DMS153 treated with DMSO at 0.1 percent for 48 hours (cell line): ENCODE results near the gene SEC24C.
"Not testable (repeated sequence)": the region's sequence is repeated elsewhere in the genome, so short reads cannot be mapped to it uniquely, and the experiment has no call there.

Source experiments
- DNase-seq: peaks from one replicate; lab custom pipeline; 2025; ENCODE audit not compliant: unreplicated experiment; lab: John Stamatoyannopoulos, UW

Gene SEC24C

DNA sequence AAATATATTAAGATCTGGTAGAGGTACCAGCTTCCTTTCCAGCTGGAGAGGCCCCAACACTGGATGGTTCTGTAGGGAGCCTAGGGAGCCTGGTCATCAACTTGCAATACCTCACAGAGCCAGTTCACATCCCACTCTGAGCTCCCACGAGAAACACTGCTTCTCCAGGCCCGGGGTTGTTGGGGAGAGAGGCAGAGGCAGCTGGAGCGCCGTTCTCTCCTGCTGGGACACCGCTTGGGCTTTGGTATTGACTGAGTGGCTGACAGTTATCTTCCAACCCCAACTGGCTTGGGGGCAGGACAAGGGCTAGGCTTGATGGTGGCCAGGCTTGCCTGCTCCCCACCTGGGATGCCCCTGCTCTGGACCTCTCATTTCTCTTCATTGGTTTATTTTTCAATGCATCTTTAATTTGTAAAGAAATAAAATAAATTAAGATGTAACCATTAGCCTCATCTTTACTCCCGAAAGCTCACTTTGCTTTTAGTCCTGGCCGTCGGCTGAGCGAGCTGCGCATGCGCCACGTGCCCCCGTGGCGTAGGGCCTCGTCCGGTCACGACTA is 27.6 kb downstream of the SEC24C start:
- peak; percentile 65 for DNase-seq

DNA sequence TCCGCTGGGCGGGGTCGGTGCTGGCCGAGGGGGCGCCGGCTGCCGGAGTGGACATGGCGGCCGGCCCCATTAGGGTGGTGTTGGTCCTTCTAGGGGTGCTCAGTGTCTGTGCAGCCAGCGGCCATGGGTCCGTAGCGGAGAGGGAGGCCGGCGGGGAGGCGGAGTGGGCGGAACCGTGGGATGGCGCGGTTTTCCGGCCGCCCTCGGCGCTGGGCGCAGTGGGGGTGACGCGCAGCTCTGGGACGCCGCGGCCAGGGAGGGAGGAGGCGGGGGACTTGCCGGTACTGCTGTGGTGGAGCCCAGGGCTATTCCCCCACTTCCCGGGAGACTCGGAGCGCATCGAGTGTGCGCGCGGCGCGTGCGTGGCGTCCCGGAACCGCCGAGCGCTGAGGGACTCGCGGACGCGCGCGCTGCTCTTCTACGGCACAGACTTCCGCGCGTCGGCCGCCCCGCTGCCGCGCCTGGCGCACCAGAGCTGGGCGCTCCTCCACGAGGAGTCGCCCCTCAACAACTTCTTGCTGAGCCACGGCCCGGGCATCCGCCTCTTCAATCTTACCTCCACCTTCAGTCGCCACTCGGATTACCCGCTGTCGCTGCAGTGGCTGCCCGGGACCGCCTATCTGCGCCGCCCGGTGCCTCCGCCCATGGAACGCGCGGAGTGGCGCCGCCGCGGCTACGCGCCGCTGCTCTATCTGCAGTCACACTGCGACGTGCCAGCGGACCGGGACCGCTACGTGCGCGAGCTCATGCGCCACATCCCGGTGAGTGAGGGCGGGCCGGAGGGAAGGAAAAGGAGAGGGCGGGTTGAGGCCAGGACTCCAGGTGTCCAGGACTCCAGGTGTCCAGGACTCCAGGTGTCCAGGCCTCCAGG is 28.3 kb downstream of the SEC24C start:
- DNase-seq = peak; percentile 65

DNA sequence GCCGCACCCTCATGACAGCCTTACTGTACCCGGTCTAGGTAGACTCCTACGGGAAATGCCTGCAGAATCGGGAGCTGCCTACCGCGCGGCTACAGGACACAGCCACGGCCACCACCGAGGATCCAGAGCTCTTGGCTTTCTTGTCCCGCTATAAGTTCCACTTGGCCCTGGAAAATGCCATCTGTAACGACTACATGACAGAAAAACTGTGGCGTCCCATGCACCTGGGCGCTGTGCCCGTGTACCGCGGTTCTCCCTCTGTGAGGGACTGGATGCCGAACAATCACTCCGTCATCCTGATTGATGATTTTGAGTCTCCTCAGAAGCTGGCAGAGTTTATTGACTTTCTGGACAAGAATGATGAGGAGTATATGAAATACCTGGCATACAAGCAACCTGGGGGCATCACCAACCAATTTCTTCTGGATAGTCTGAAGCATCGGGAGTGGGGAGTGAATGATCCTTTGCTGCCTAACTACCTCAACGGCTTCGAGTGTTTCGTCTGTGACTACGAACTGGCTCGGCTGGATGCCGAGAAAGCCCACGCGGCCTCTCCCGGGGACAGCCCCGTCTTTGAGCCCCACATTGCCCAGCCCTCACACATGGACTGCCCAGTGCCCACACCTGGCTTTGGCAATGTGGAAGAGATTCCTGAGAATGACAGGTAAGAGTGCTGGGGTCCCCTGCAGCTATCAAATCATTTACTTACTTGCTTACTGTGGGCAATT is 29.1 kb downstream of the SEC24C start:
- no peak for DNase-seq

DNA sequence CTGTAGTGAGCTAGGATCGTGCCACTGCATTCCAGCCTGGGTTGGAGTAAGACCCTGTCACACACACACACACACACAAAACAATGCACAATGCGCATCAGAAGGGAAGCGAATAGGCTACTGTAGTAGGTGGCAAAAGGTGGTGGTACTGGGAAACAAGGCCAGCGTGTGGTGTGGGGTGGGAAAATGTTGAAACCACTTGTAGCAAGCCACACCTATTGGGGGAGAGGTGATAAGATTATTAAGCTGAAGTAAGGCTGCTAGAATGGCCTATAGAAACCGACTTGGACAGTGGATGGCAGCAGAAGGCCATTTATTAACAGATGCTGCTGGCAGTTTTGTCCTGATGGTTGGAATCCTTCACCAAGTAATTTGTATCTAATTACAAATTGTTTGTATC is 30.5 kb downstream of the SEC24C start:
- DNase-seq = no peak

DNA sequence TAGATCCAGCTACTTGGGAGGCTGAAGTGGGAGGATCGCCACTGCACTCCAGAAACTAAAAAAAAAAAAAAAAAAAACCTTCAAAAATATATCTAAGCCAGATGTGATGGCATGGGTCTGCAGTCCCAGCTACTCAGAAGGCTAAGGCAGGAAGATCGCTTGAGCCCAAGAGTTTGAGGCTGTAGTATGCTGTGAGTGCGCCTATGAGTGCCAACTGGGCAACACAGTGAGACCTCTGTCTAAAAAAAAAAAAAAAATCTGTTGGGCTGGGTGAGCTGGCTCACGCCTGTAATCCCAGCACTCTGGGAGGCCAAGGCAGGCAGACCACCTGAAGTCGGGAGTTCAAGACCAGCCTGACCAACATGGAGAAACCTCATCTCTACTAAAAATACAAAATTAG is 34.8 kb downstream of the SEC24C start:
- no peak for DNase-seq

DNA sequence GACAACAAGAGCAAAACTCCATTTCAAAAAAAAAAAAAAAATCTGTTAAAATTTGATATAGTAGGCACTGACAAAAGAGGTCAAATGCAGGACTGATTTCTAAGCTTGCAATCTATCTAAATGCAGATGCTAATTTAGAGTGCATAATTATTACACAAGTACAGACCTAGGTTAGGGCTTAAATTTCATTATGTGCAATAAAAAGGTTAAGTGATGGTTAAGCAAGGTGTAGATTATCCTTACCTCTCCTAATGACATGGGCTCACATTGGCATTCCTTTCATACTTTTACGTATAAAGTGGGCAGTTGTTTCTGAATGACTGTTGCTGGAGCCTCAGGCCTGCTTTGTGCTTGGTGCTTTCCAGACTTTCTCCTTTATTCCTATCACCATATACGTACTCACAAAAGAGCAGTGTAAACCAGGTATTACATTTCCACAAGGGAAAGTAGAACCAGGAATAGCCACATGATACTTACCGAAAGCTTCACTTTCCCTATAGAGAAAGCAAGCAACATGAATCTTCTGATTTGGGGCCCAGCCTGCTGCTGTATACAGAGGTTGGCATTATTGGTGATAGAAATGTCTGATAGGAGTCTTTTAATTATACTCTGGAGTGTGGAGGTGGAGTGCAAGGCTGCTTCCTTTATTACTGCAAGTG is 35.5 kb downstream of the SEC24C start:
- DNase-seq = no peak

DNA sequence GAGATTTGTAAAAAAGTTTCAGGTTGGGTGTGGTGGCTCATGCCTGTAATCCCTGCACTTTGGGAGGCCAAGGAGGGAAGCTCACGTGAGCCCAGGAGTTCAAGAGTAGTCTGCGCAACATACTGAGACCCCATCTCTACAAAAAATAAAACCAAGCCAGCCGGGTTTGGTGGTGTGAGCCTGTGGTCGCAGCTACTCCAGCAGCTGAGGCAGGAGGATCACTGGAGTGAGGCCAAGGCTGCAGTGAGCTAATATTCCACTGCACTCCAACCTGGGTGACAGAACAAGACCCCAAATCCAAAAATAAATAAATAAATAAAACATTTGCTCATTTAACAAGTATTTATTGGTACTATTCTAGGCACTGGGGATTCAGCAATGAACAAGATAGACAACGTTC is 36.1 kb downstream of the SEC24C start:
- DNase-seq = no peak

DNA sequence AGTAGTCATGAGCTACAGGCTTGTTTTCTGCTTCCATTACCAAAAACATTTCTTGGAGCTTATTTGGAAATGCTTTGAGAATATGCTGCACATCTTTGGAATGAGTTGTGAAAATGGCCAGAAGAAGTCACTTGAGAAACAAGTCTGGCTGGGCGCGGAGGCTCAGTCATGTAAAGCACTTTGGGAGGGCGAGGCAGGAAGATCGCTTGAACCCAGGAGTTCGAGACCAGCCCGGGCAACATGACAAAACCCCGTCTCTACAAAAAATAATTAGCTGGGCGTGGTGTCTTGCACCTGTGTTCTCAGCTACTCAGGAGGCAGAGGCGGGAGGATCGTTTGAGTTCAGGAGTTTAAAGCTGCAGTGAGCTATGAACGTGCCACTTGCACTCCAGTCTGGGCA is 36.8 kb downstream of the SEC24C start:
- no peak for DNase-seq

DNA sequence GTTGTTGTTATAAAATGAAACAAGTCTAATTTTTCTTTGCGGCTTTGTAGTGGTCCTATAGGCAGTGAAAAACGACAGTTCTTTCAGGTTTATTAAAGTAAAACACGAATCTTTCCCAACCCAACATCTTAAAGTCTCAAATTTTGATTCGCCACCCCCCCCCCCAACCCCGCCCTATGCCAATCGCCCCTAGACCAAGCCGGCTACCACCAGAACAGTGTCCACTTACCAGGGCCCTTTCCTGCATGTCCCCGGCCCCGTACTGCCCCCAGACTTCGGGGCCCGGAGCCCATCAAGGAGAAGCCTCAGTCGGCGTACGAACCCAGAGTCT is 37.3 kb downstream of the SEC24C start:
- DNase-seq = no peak

DNA sequence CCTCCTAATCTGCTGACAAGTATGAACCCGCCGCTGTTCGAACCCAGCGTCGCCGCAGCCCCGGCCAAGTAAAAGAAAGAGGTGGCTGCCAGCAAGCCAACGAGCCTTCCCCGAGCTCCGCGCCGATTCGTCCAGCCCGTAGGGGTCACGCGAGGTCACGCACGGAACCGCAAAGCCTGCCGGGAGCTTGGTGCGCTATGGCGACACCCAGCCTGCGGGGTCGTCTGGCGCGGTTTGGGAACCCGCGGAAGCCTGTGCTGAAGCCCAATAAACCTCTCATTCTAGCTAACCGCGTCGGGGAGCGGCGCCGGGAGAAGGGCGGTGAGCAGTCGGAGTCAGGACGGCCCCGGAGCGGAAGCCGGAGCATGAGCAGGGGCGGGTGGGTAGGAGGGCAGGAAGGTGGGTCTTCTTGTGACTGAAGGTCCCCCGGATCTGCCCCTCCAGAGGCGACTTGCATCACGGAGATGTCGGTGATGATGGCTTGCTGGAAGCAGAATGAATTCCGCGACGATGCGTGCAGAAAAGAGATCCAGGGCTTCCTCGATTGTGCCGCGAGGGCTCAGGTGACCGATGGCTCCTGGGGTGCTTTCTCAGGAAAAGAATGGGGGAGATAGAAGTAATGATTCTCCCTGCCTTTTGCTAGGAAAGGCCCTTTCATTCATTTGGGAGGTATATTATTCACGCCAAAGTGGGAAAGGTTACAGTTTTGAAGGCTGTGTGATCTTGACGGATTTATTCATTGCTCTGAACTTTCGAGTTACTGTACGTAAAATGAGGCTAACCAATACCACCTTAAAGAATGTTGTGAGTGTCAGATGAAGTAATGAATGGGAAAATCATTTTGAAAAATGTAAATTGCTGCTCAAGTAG is 37.9 kb downstream of the SEC24C start, which contains the start of gene CHCHD1:
Gene CHCHD1, plus strand, starts transcription at position 170 of the 870 bp plus-strand sequence. Its CDS starts 28 bp downstream, at position 198.
- peak; percentile 57 for DNase-seq

DNA sequence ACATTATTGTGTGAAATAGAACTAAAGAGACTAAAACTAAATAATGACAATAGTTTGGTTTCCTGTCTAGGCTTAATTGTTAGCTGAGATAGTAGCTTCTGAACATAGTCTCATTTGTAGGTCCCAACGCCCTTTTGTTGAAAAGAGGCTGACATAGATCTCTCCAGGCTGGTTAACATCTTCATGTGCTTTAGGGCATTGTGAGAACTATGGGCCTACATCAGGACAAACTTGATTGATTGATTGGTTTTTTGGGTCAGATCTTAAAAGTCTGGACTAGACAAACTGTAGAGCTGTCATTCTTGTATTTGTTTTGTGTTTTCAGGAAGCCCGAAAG is 38.5 kb downstream of the SEC24C start:
- no peak for DNase-seq

DNA sequence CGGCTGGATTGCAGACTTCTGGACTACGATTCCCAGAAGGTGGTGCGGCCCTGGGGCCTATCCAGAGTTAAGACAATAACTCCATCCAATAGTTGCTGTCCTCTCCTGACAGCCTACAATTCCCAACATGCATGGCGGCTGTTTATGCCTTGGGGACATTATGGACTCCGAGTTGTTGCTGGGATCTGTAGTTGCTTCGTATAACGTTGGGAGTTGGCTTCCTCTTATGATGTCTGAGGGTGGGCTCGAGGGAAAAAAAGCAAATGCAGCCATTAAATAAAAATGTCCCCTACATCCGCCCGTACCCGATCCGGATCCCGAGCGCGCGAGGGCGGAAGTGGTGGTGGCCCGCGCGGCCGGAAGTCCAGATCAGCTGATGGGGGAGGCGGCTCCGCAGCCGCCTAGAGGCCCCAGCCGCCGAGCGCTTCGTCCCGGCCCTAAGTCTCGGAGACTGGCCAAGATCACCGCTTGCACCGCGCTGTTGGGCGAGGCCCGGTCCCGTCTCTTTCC is 41.1 kb downstream of the SEC24C start, which contains the start of gene ZSWIM8:
Gene ZSWIM8, plus strand, starts transcription at position 396 of the 510 bp plus-strand sequence. CDS start 273 bp downstream, outside the sequence.
- peak; percentile 86 for DNase-seq

DNA sequence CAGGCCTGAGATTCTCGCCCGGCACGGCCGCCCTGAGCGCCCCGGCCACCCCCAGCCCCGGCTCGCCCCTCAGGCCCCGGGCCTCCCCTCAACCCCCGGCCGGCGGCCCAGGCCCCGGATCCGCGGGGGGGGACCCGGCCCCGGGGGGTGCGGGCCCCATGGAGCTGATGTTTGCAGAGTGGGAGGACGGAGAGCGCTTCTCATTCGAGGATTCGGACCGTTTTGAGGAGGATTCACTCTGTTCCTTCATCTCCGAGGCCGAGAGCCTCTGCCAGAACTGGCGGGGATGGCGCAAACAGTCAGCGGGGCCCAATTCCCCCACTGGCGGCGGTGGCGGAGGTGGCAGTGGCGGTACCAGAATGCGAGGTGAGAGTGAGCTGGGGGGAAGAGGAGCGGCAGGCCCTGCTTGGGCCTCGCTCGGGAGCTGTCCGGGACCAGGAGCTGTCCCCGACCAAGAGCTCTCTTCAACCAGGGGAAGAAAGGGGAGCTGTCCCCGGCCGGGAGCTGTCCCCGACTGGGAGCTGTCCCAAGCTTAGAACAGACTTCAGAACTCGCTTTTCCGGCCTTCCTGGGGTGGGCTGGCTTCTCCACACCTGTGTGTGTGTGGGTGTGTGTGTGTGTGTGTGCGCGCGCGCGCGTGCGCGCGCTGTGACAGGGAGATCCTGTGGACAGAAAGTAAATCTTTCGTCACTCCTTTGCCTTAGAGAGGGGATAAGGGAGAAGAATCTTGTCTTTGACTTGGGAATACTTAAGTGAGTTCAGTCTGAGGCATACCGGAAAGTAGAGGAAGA is 41.7 kb downstream of the SEC24C start:
- DNase-seq = no peak

DNA sequence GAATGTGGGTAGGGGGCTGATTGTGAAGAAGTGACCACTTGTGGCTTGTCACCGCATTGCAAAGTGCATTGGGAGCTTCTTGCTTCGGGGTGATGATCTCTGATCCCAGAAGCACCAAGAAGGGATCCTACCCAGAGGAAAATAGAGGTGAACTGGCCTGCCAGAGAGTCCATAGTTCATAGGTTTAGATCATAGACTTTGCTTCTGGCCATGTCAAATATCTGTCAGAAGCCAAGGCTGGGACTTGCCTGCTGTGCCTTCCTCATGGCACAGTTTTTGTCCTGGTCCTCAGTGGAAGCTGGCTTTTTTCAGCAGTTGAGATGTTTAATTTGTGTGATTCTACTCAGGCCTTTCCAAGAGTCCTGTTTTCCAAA is 42.3 kb downstream of the SEC24C start:
- DNase-seq = no peak

DNA sequence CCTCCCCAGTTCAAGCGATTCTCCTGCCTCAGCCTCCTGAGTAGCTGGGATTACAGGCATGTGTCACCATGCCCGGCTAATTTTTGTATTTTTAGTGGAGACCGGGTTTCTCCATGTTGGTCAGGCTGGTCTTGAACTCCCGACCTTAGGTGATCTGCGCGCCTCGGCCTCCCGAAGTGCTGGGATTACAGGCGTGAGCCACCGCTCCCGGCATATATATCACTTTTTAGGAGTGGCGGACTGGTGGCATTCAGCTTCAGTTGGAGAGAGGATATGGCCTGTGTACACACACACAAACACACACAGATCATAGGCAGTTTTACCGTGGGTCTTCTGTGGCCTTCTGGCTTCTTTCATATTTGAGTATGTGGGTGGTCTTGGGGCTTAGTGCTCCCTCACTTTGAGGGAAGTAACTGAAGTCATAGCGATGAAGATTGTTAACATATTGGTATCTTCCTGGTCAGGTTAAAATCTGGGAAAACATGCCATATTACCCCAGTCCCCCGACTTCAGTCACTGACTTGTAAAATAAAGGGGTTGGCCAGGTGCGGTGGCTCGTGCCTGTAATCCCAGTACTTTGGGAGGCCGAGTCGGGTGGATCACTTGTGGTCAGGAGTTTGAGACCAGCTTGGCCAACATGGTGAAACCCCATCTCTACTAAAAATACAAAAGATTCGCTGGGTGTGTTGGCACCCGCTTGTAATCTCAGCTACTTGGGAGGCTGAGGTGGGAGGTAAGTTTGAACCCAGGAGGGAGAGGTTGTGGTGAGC is 43.0 kb downstream of the SEC24C start:
- DNase-seq = not testable (repeated sequence)

DNA sequence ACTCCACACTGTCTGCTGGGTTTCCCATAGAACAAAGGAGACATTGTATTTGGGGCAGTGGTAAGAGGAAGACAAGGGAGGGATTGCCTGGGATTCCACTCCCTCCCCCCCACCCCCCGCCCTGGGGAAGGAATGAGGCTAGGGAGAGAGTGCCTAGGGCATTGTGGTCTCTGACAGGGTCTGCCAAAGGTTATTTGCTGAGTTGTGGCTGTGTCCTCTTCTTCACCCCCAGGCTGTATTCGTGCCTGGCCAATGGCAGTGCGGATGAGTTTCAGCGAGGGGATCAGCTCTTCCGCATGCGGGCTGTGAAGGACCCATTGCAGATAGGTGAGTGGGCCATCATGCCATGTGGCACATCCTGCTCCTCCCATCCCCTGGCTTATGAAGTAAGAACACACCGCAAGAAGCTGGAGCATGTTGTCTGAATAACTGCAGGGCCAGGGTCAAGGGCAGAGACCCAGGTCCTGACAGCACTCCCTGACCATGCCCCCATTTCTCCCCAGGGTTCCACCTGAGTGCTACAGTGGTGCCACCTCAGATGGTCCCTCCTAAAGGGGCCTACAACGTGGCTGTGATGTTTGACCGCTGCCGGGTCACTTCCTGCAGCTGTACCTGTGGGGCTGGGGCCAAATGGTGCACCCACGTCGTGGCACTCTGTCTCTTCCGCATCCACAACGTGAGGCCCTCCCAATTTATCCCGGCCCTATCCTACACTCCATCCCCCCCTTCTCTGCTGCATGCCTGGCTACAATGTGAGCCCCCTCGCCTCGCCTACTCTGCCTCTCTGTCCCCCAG is 44.9 kb downstream of the SEC24C start:
- no peak for DNase-seq

DNA sequence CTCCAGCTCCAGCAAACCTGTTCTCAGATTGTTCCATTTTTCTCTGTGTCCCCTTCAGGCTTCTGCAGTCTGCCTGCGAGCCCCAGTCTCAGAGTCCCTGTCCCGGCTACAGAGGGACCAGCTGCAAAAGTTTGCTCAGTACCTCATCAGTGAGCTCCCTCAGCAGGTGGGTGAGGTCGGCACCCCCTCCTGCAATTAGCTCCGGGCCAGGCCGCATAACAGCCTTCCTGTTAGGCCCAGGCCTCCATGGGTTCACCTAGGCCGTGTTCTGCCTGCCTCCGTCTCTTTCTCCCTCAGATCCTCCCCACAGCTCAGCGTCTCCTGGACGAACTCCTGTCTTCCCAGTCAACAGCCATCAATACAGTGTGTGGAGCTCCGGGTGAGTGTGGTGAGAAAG is 45.5 kb downstream of the SEC24C start:
- DNase-seq = no peak
